Measurements from ENCODE around the gene MYF6.

The MYF6 gene

DNA sequence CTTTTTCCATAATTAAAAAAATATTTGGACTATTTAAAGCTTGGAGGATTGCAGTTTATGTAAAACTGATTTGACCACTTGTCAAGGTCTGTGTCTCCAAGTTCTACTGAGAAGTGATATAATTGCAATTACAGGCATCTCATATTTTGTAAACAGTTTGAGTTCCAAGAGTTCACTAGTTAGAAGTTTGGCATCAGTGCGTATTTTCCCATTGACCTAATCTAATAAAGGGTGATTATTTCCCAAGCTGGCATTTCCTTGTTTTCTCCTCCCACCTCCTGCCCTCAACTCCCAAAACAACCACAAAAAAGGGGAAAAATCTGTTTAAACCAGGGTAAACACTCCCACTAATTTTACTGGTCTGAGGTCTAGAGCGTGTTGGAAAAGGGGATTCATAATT is 3.0 kb upstream of the MYF6 start:
- Histone ChIP-seq H3K9me3 (ENCODE audit: insufficient read depth, low read length, severe bottlenecking) (no peaks in the 10 kb centered on the region), H3K4me2 (ENCODE audit: insufficient read depth, low read length) (no peak overlapping the region), H3K4me3 (ENCODE audit: low read depth in 1 of 2, low read length in 2 of 2) (no peak overlapping the region), H4K20me1 (ENCODE audit: insufficient read depth, low read length) (no peaks in the 10 kb centered on the region), H3K79me2 (ENCODE audit: insufficient read depth, low read length) (no peaks in the 10 kb centered on the region), H3K36me3 (ENCODE audit: insufficient read depth, low read length) (no peaks in the 10 kb centered on the region), H3K27ac (ENCODE audit: low read length) (no peak overlapping the region), H3K9ac (ENCODE audit: low read depth, low read length) (no peak overlapping the region), H3K27me3 (ENCODE audit: insufficient read depth, low read length, poor library complexity) (no peaks in the 10 kb centered on the region), H3K4me1 (ENCODE audit: insufficient read depth, low read length) (no peaks in the 10 kb centered on the region), H2AFZ (ENCODE audit: low read depth, low read length) (no peak overlapping the region)
- DNase-seq (no peak), ATAC-seq (ENCODE audit: insufficient read depth, low read depth) (no peak)
- TF ChIP-seq EZH2 (IDR thresholded peaks at IDR 0.05; ENCODE audit: borderline replicate concordance, low read depth, low read length, severe bottlenecking) = no peak
- TF ChIP-seq, protein P1, sequence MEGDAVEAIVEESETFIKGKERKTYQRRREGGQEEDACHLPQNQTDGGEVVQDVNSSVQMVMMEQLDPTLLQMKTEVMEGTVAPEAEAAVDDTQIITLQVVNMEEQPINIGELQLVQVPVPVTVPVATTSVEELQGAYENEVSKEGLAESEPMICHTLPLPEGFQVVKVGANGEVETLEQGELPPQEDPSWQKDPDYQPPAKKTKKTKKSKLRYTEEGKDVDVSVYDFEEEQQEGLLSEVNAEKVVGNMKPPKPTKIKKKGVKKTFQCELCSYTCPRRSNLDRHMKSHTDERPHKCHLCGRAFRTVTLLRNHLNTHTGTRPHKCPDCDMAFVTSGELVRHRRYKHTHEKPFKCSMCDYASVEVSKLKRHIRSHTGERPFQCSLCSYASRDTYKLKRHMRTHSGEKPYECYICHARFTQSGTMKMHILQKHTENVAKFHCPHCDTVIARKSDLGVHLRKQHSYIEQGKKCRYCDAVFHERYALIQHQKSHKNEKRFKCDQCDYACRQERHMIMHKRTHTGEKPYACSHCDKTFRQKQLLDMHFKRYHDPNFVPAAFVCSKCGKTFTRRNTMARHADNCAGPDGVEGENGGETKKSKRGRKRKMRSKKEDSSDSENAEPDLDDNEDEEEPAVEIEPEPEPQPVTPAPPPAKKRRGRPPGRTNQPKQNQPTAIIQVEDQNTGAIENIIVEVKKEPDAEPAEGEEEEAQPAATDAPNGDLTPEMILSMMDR (IDR thresholded peaks at IDR 0.05; ENCODE audit: borderline replicate concordance, extremely low read depth, low read length, poor library complexity, severe bottlenecking) = no peak

DNA sequence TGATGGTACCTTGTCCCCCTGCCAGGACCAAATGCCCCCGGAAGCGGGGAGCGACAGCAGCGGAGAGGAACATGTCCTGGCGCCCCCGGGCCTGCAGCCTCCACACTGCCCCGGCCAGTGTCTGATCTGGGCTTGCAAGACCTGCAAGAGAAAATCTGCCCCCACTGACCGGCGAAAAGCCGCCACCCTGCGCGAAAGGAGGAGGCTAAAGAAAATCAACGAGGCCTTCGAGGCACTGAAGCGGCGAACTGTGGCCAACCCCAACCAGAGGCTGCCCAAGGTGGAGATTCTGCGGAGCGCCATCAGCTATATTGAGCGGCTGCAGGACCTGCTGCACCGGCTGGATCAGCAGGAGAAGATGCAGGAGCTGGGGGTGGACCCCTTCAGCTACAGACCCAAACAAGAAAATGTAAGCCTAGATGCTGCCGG is 410 bp downstream of the MYF6 start:
- DNase-seq (no peak), ATAC-seq (ENCODE audit: insufficient read depth, low read depth) (no peak)
- Histone ChIP-seq H3K79me2 (ENCODE audit: insufficient read depth, low read length) (no peaks in the 10 kb centered on the region), H4K20me1 (ENCODE audit: insufficient read depth, low read length) (no peaks in the 10 kb centered on the region), H2AFZ (ENCODE audit: low read depth, low read length) (no peak overlapping the region), H3K27ac (ENCODE audit: low read length) (no peak overlapping the region), H3K27me3 (ENCODE audit: insufficient read depth, low read length, poor library complexity) (no peaks in the 10 kb centered on the region), H3K4me3 (ENCODE audit: low read depth in 1 of 2, low read length in 2 of 2) (no peak overlapping the region), H3K36me3 (ENCODE audit: insufficient read depth, low read length) (no peaks in the 10 kb centered on the region), H3K9ac (ENCODE audit: low read depth, low read length) (no peak overlapping the region), H3K4me1 (ENCODE audit: insufficient read depth, low read length) (no peaks in the 10 kb centered on the region), H3K4me2 (ENCODE audit: insufficient read depth, low read length) (no peak overlapping the region), H3K9me3 (ENCODE audit: insufficient read depth, low read length, severe bottlenecking) (no peaks in the 10 kb centered on the region)
- TF ChIP-seq, protein P1 (IDR thresholded peaks at IDR 0.05; ENCODE audit: borderline replicate concordance, extremely low read depth, low read length, poor library complexity, severe bottlenecking) = no peak
- TF ChIP-seq EZH2 (IDR thresholded peaks at IDR 0.05; ENCODE audit: borderline replicate concordance, low read depth, low read length, severe bottlenecking) = no peak

DNA sequence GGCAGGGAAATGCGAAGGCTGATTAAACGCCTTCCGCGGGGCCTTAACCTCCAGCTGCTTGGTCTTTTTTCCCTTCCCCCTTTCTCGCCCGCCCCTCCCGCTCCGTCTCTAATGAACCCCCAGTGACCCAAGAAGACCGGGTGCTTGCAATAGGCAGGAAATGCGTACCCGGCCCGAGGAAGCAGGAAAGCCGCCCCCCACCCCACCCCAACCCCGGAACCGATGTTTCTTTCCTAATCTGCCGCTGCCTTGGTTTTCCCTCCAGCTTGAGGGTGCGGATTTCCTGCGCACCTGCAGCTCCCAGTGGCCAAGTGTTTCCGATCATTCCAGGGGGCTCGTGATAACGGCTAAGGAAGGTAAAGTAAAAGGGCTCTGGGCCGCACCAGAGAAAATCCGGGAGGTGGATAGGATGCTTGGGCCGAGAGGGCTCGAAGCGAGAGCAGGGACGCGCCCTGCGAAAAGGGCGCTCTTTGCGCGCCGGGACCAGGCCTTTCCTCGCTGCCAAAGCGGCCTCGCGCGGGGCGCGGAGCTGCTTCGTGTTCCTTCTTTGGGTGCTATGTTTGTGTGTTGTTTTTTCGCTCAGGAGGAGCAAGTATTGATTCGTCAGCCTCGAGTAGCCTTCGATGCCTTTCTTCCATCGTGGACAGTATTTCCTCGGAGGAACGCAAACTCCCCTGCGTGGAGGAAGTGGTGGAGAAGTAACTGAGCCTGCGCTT is 983 bp downstream of the MYF6 start:
- H3K9me3 ChIP-seq (ENCODE audit: insufficient read depth, low read length, severe bottlenecking) = no peaks in the 10 kb centered on the region
- DNase-seq (no peak), ATAC-seq (ENCODE audit: insufficient read depth, low read depth) (no peak)
- H4K20me1 ChIP-seq (ENCODE audit: insufficient read depth, low read length) = no peaks in the 10 kb centered on the region
- no peaks in the 10 kb centered on the region for H3K27me3 ChIP-seq (ENCODE audit: insufficient read depth, low read length, poor library complexity)
- H3K4me1 ChIP-seq (ENCODE audit: insufficient read depth, low read length) = no peaks in the 10 kb centered on the region
- H3K36me3 ChIP-seq (ENCODE audit: insufficient read depth, low read length) = no peaks in the 10 kb centered on the region
- no peak overlapping the region for H3K9ac ChIP-seq (ENCODE audit: low read depth, low read length)
- H3K79me2 ChIP-seq (ENCODE audit: insufficient read depth, low read length) = no peaks in the 10 kb centered on the region
- no peak for TF ChIP-seq EZH2 (IDR thresholded peaks at IDR 0.05; ENCODE audit: borderline replicate concordance, low read depth, low read length, severe bottlenecking)
- TF ChIP-seq, protein P1 (IDR thresholded peaks at IDR 0.05; ENCODE audit: borderline replicate concordance, extremely low read depth, low read length, poor library complexity, severe bottlenecking) = no peak
- H3K4me2 ChIP-seq (ENCODE audit: insufficient read depth, low read length) = no peak overlapping the region
- no peak overlapping the region for H2AFZ ChIP-seq (ENCODE audit: low read depth, low read length)
- no peak overlapping the region for H3K4me3 ChIP-seq (ENCODE audit: low read depth in 1 of 2, low read length in 2 of 2)
- H3K27ac ChIP-seq (ENCODE audit: low read length) = no peak overlapping the region
